HCT116 (cell line): ENCODE measurements around the gene EXOC4. TPM values are rescaled to one million over a fixed set of nuclear protein-coding genes. Genes with fewer than 3 reads are reported as not detected.

Experiments used
- ATAC-seq: fragments of 200-7000 bp; cut with Tn5 transposase; 2 replicates; pipeline ENCODE4 v1.9.1; 2020; ENCODE audit warnings: mild to moderate bottlenecking, moderate library complexity
- BruUV-seq: library from RNA; stranded (reverse); fragments of 400-500 nt; replicated peaks from 2 replicates; lab custom pipeline; 2021; lab: Mats Ljungman, UMichigan
- CTCF ChIA-PET: fragments of 300-600 bp; sonication (Branson Sonifier 250); formaldehyde crosslinking; loops from one replicate; lab custom pipeline; 2021; ENCODE audit warnings: antibody characterized with exemption; lab: Charles Lee
- POLR2A ChIA-PET: fragments of 300-600, 350-600 bp; sonication (Branson Sonifier 250); formaldehyde crosslinking; loops from one replicate; lab custom pipeline; 2021; ENCODE audit warnings: antibody characterized with exemption; lab: Charles Lee
- RAD21 ChIA-PET, 2 experiments: fragments of 300-600 bp; sonication (Branson Sonifier 250); formaldehyde crosslinking; loops; one replicate each; lab custom pipeline; 2023; ENCODE audit warnings: low total read pairs in 2 of 2; ENCODE audit not compliant: uncharacterized antibody in 2 of 2, unreplicated experiment in 2 of 2, low non-redundant PET in 1 of 2; lab: Charles Lee
- DNase-seq: peaks from one replicate; pipeline ENCODE4 v3.0.0-alpha.2; 2010; ENCODE audit warnings: low read depth, low spot score
- H2AFZ ChIP-seq: fragments of 200-600 bp; shearing (Covaris generic), sonication (generic); 2 replicates; pipeline ENCODE4 v1.6.1; 2017; ENCODE audit warnings: low read depth, mixed run types, mixed read lengths, antibody characterized with exemption, low read length; ENCODE audit not compliant: poor library complexity, severe bottlenecking
- H3K27ac ChIP-seq: 2 replicates; pipeline ENCODE4 v1.5.1; 2012; ENCODE audit warnings: low read depth, low read length
- H3K27me3 ChIP-seq: fragments of 200-600 bp; sonication (generic); 2 replicates; pipeline ENCODE4 v1.6.1; 2016; ENCODE audit warnings: mixed run types, low read length, mixed read lengths; ENCODE audit not compliant: insufficient read depth
- H3K36me3 ChIP-seq, 2 experiments: fragments of 200-500 bp in 1 of 2; fragments of 200-600 bp in 1 of 2; sonication (Bioruptor generic) in 1 of 2; sonication (generic) in 1 of 2; 2 replicates each; pipeline versions ENCODE4 v1.5.1 to v1.6.1; 2014 to 2016; ENCODE audit warnings: low read length in 2 of 2, inconsistent platforms in 1 of 2, mixed read lengths in 1 of 2, mixed run types in 1 of 2; ENCODE audit not compliant: insufficient read depth in 2 of 2, control insufficient read depth in 1 of 2
- H3K4me1 ChIP-seq, 2 experiments: fragments of 200-600 bp in 1 of 2; sonication (generic) in 1 of 2; 2 replicates each; pipeline versions ENCODE4 v1.5.1 to v1.6.1; 2012 to 2017; ENCODE audit warnings: low read length in 2 of 2, inconsistent platforms in 1 of 2, mild to moderate bottlenecking in 1 of 2, mixed read lengths in 1 of 2, mixed run types in 1 of 2, moderate library complexity in 1 of 2; ENCODE audit not compliant: insufficient read depth in 2 of 2, control insufficient read depth in 1 of 2
- H3K4me2 ChIP-seq: fragments of 200-600 bp; sonication (generic); 2 replicates; pipeline ENCODE4 v1.6.1; 2017; ENCODE audit warnings: mixed run types, low read length, mixed read lengths
- H3K4me3 ChIP-seq, 2 experiments: fragments of 200-600 bp in 1 of 2; sonication (generic) in 1 of 2; replicated peaks in 1 of 2; 2 replicates each; pipeline ENCODE4 v1.5.1; 2011 to 2016; ENCODE audit warnings: low read length in 2 of 2, control low read depth in 1 of 2, low read depth in 1 of 2, mild to moderate bottlenecking in 1 of 2, mixed read lengths in 1 of 2, mixed run types in 1 of 2
- H3K79me2 ChIP-seq: fragments of 200-600 bp; sonication (generic); 2 replicates; pipeline ENCODE4 v1.6.1; 2017; ENCODE audit warnings: mild to moderate bottlenecking, mixed run types, low read length, moderate library complexity, mixed read lengths; ENCODE audit not compliant: insufficient read depth
- H3K9ac ChIP-seq: fragments of 200-600 bp; sonication (generic); 2 replicates; pipeline ENCODE4 v1.6.1; 2016; ENCODE audit warnings: low read length, mixed read lengths
- H3K9me2 ChIP-seq: fragments of 200-600 bp; sonication (generic), shearing (Covaris generic); 2 replicates; pipeline ENCODE4 v1.6.1; 2017; ENCODE audit warnings: mixed run types, mild to moderate bottlenecking, moderate library complexity; ENCODE audit not compliant: insufficient read depth
- H3K9me3 ChIP-seq, 2 experiments: fragments of 200-500 bp in 1 of 2; fragments of 200-600 bp in 1 of 2; sonication (Bioruptor generic) in 1 of 2; sonication (generic) in 1 of 2; 2 replicates each; pipeline ENCODE4 v1.6.1; 2014 to 2017; ENCODE audit warnings: low read length in 2 of 2, mixed read lengths in 2 of 2, inconsistent platforms in 1 of 2, low read depth in 1 of 2, mild to moderate bottlenecking in 1 of 2, mixed run types in 1 of 2, moderate library complexity in 1 of 2; ENCODE audit not compliant: control insufficient read depth in 1 of 2, insufficient read depth in 1 of 2
- H4K20me1 ChIP-seq: fragments of 200-600 bp; sonication (generic), shearing (Covaris generic); 2 replicates; pipeline ENCODE4 v1.6.1; 2017; ENCODE audit warnings: mixed run types, mild to moderate bottlenecking, moderate library complexity; ENCODE audit not compliant: insufficient read depth
- ATF3 ChIP-seq: IDR thresholded peaks from 2 replicates; pipeline ENCODE4 v1.6.1; 2012
- CBX3 ChIP-seq: IDR thresholded peaks from 2 replicates; pipeline ENCODE4 v1.6.1; 2012; ENCODE audit warnings: low read depth
- CEBPB ChIP-seq: IDR thresholded peaks from 2 replicates; pipeline ENCODE4 v1.6.1; 2012; ENCODE audit warnings: low read depth
- CTCF ChIP-seq, 3 experiments: fragments of 200-600 bp in 1 of 3; sonication (generic) in 1 of 3; IDR thresholded peaks in 2 of 3; conservative IDR thresholded peaks in 1 of 3; 2 replicates each; pipeline ENCODE4 v1.5.1; 2012 to 2017; ENCODE audit warnings: low read depth in 2 of 3, low read length in 2 of 3, antibody characterized with exemption in 1 of 3, borderline replicate concordance in 1 of 3, control low read depth in 1 of 3, mild to moderate bottlenecking in 1 of 3, mixed read lengths in 1 of 3, mixed run types in 1 of 3, moderate library complexity in 1 of 3; ENCODE audit not compliant: insufficient read depth in 1 of 3
- EGR1 ChIP-seq: IDR thresholded peaks from 2 replicates; pipeline ENCODE4 v1.6.1; 2012; ENCODE audit warnings: low read depth
- ELF1 ChIP-seq: IDR thresholded peaks from 2 replicates; pipeline ENCODE4 v1.6.1; 2012; ENCODE audit warnings: low read depth, borderline replicate concordance
- EZH2phosphoT487 ChIP-seq: fragments of 200-600 bp; IDR thresholded peaks from 2 replicates; pipeline ENCODE4 v1.6.1; 2018; ENCODE audit warnings: antibody characterized with exemption, borderline replicate concordance
- MAX ChIP-seq: IDR thresholded peaks from 2 replicates; pipeline ENCODE4 v1.6.1; 2012
- POLR2A ChIP-seq: IDR thresholded peaks from 2 replicates; pipeline ENCODE4 v1.7.0; 2011; ENCODE audit warnings: borderline replicate concordance; ENCODE audit not compliant: insufficient read depth, insufficient read length; ENCODE audit errors: extremely low read depth
- POLR2AphosphoS5 ChIP-seq: IDR thresholded peaks from 2 replicates; pipeline ENCODE4 v1.6.1; 2011; ENCODE audit warnings: mild to moderate bottlenecking, low read depth, low read length, moderate library complexity
- RAD21 ChIP-seq: IDR thresholded peaks from 2 replicates; pipeline ENCODE4 v1.6.1; 2012; ENCODE audit warnings: low read depth, mild to moderate bottlenecking
- REST ChIP-seq: IDR thresholded peaks from 2 replicates; pipeline ENCODE4 v1.6.1; 2012; ENCODE audit warnings: low read depth
- SIN3A ChIP-seq: IDR thresholded peaks from 2 replicates; pipeline ENCODE4 v1.6.1; 2012; ENCODE audit warnings: low read depth
- SP1 ChIP-seq: IDR thresholded peaks from 2 replicates; pipeline ENCODE4 v1.6.1; 2012; ENCODE audit warnings: low read depth
- SRF ChIP-seq: IDR thresholded peaks from 2 replicates; pipeline ENCODE4 v1.6.1; 2012; ENCODE audit warnings: low read depth
- YY1 ChIP-seq: IDR thresholded peaks from 2 replicates; pipeline ENCODE4 v1.6.1; 2011; ENCODE audit warnings: low read length, low read depth, moderate library complexity, mild to moderate bottlenecking; ENCODE audit not compliant: insufficient replicate concordance; ENCODE audit errors: extremely low read depth
- intact Hi-C: fragments of 100-400 bp; cut with micrococcal nuclease; formaldehyde crosslinking; loops from 2 replicates; pipeline ENCODE4 v1.10.0; 2022
- total RNA-seq: library from RNA; stranded (reverse); gene quantifications from one replicate; pipeline ENCODE4 v1.2.1, GENCODE V29; 2021; ENCODE audit not compliant: unreplicated experiment

The EXOC4 gene
- total RNA-seq, 1 experiment from 2014 or later = 40.3 TPM

- ChIA-PET CTCF (no interaction called here), POLR2A (no interaction called here), RAD21 (no interaction called here)
- BruUV-seq = no TSS peak
- no peak overlapping the region for H3K4me2 ChIP-seq
- no peaks in the 10 kb centered on the region for H4K20me1 ChIP-seq
- DNase-seq (no peak), ATAC-seq (no peak)
- TF ChIP-seq RAD21 (no peak), REST (no peak), CEBPB (no peak), ELF1 (no peak), MAX (no peak), SIN3A (no peak), SRF (no peak), EZH2phosphoT487 (no peak), EGR1 (no peak), YY1 (no peak), CBX3 (no peak), SP1 (no peak), CTCF (IDR thresholded peaks at IDR 0.05 in 2 of 3, conservative IDR thresholded peaks at IDR 0.05 in 1 of 3; ENCODE audit: borderline replicate concordance in 1 of 3, insufficient read depth in 1 of 3, low read depth in 2 of 3, low read length in 2 of 3) (no peak), POLR2A (no peak), POLR2AphosphoS5 (no peak), ATF3 (no peak)
- no peak overlapping the region for H3K9ac ChIP-seq
- H3K79me2 ChIP-seq = no peaks in the 10 kb centered on the region
- H3K9me3 ChIP-seq = no peaks in the 10 kb centered on the region
- H3K4me3 ChIP-seq = no peak overlapping the region
- H2AFZ ChIP-seq = no peak overlapping the region
- no peak overlapping the region for H3K27ac ChIP-seq
- H3K4me1 ChIP-seq = no peaks in the 10 kb centered on the region
- H3K9me2 ChIP-seq = no peaks in the 10 kb centered on the region
- H3K27me3 ChIP-seq = no peaks in the 10 kb centered on the region
- no peaks in the 10 kb centered on the region for H3K36me3 ChIP-seq
- intact Hi-C loops = no loop called here
Observed at GRCh38 chr7:133572843-133573242, 320.0 kb downstream of the EXOC4 start.
